ENCODE results near the gene NFIA. TPM values are rescaled to one million over a fixed set of nuclear protein-coding genes. Genes with fewer than 3 reads are reported as not detected.

NFIA gene
- total RNA-seq, 1 donor from 2014 or later = 16.2 TPM

GRCh38 chr1:61182480-61182879 is 100.1 kb downstream of the NFIA start:
- TF ChIP-seq CTCF (IDR thresholded peaks at IDR 0.05; ENCODE audit: unreplicated experiment) = no peak
- no peaks in the 10 kb centered on the region for H3K36me3 Mint-ChIP-seq (ENCODE audit: low read depth, unreplicated experiment)
- H3K4me1 Mint-ChIP-seq (ENCODE audit: unreplicated experiment) = peaks cover 3% of the 10 kb centered on the region

GRCh38 chr1:61183471-61184039 is 101.2 kb downstream of the NFIA start:
- H3K9me3 Mint-ChIP-seq (ENCODE audit: unreplicated experiment) = no peaks in the 10 kb centered on the region
- H3K36me3 Mint-ChIP-seq (ENCODE audit: low read depth, unreplicated experiment) = no peaks in the 10 kb centered on the region
- H3K4me3 Mint-ChIP-seq (ENCODE audit: unreplicated experiment) = no peak overlapping the region
- no peak overlapping the region for H3K27ac Mint-ChIP-seq (ENCODE audit: unreplicated experiment)
- DNase-seq (ENCODE audit: low spot score) = no peak
- peaks cover 4% of the 10 kb centered on the region for H3K27me3 Mint-ChIP-seq (ENCODE audit: unreplicated experiment)
- H3K4me1 Mint-ChIP-seq (ENCODE audit: unreplicated experiment) = peaks cover 3% of the 10 kb centered on the region
- TF ChIP-seq CTCF (IDR thresholded peaks at IDR 0.05; ENCODE audit: unreplicated experiment) = no peak

More at GRCh38 chr1:61182480-61182879, 100.1 kb downstream of the NFIA start:
- Mint-ChIP-seq H3K9me3 (ENCODE audit: unreplicated experiment) (no peaks in the 10 kb centered on the region), H3K27me3 (ENCODE audit: unreplicated experiment) (peaks cover 4% of the 10 kb centered on the region), H3K4me3 (ENCODE audit: unreplicated experiment) (no peak overlapping the region), H3K27ac (ENCODE audit: unreplicated experiment) (no peak overlapping the region)
- DNase-seq (ENCODE audit: low spot score) = no peak

GRCh38 chr1:61184040-61184713 is 101.8 kb downstream of the NFIA start:
- TF ChIP-seq CTCF (IDR thresholded peaks at IDR 0.05; ENCODE audit: unreplicated experiment) = no peak
- no peak overlapping the region for H3K27ac Mint-ChIP-seq (ENCODE audit: unreplicated experiment)
- no peak overlapping the region for H3K4me3 Mint-ChIP-seq (ENCODE audit: unreplicated experiment)
- peaks cover 3% of the 10 kb centered on the region for H3K4me1 Mint-ChIP-seq (ENCODE audit: unreplicated experiment)
- no peaks in the 10 kb centered on the region for H3K36me3 Mint-ChIP-seq (ENCODE audit: low read depth, unreplicated experiment)
- peaks cover 3% of the 10 kb centered on the region for H3K27me3 Mint-ChIP-seq (ENCODE audit: unreplicated experiment)
- no peak for DNase-seq (ENCODE audit: low spot score)
- no peaks in the 10 kb centered on the region for H3K9me3 Mint-ChIP-seq (ENCODE audit: unreplicated experiment)

- Mint-ChIP-seq H3K27me3 (ENCODE audit: unreplicated experiment) (no peaks in the 10 kb centered on the region), H3K4me3 (ENCODE audit: unreplicated experiment) (no peak overlapping the region), H3K27ac (ENCODE audit: unreplicated experiment) (no peak overlapping the region), H3K4me1 (ENCODE audit: unreplicated experiment) (peaks cover 3% of the 10 kb centered on the region), H3K36me3 (ENCODE audit: low read depth, unreplicated experiment) (no peaks in the 10 kb centered on the region), H3K9me3 (ENCODE audit: unreplicated experiment) (no peaks in the 10 kb centered on the region)
- TF ChIP-seq CTCF (IDR thresholded peaks at IDR 0.05; ENCODE audit: unreplicated experiment) = no peak
- no peak for DNase-seq (ENCODE audit: low spot score)
These were observed 102.3 kb downstream of the NFIA start for GRCh38 chr1:61184714-61185106.

- Mint-ChIP-seq H3K4me3 (ENCODE audit: unreplicated experiment) (no peak overlapping the region), H3K27ac (ENCODE audit: unreplicated experiment) (no peak overlapping the region), H3K36me3 (ENCODE audit: low read depth, unreplicated experiment) (no peaks in the 10 kb centered on the region), H3K27me3 (ENCODE audit: unreplicated experiment) (no peaks in the 10 kb centered on the region), H3K9me3 (ENCODE audit: unreplicated experiment) (no peaks in the 10 kb centered on the region), H3K4me1 (ENCODE audit: unreplicated experiment) (peaks cover 8% of the 10 kb centered on the region)
- DNase-seq (ENCODE audit: low spot score) = no peak
- TF ChIP-seq CTCF (IDR thresholded peaks at IDR 0.05; ENCODE audit: unreplicated experiment) = no peak
These were observed 104.4 kb downstream of the NFIA start for GRCh38 chr1:61186753-61187152.

Data from endothelial cell (in vitro differentiated cells).